Body of pancreas (tissue), 4 donors: ENCODE measurements around the gene ZFP36L1. TPM values are rescaled to one million over a fixed set of nuclear protein-coding genes. Genes with fewer than 3 reads are reported as not detected.

Experiments
- ATAC-seq: fragments of 150-250 bp; one replicate; pipeline ENCODE4 v1.9.1; 2016
- DNase-seq, 4 donors: peaks; one replicate each; pipeline ENCODE4 v3.0.0-alpha.2; 2019
- H3K27ac ChIP-seq, 4 donors: fragments of 200-600 bp; sonication (generic); 1 replicate in 3 of 4; 2 replicates in 1 of 4; pipeline versions ENCODE4 v1.5.1 to v1.6.1; 2016 to 2019; ENCODE audit warnings: mild to moderate bottlenecking in 1 of 4, mixed read lengths in 1 of 4, moderate library complexity in 1 of 4
- H3K27me3 ChIP-seq, 2 donors: fragments of 200-600 bp; sonication (generic); one replicate each; pipeline ENCODE4 v1.6.0; 2016; ENCODE audit warnings: mild to moderate bottlenecking in 1 of 2
- H3K36me3 ChIP-seq, 2 donors: fragments of 200-600 bp; sonication (generic); replicated peaks in 1 of 2; 2 replicates each; pipeline ENCODE4 v1.5.1; 2016; ENCODE audit warnings: low read depth in 2 of 2; ENCODE audit not compliant: insufficient read depth in 1 of 2
- H3K4me1 ChIP-seq: fragments of 200-600 bp; sonication (generic); one replicate; pipeline ENCODE4 v1.6.0; 2016
- H3K4me3 ChIP-seq, 2 donors: fragments of 200-600 bp; sonication (generic); 1 replicate in 1 of 2; 2 replicates in 1 of 2; pipeline ENCODE4 v1.5.1; 2016 to 2019
- H3K9me3 ChIP-seq, 3 donors: fragments of 200-600 bp; sonication (generic); 1 replicate in 2 of 3; 2 replicates in 1 of 3; pipeline ENCODE4 v1.5.1; 2016
- POLR2A ChIP-seq, 3 donors: fragments of 450-650 bp; IDR thresholded peaks; one replicate each; pipeline ENCODE4 v1.6.1; 2016; ENCODE audit warnings: antibody characterized with exemption in 3 of 3, mild to moderate bottlenecking in 2 of 3
- WGBS, 2 donors: methylation state at CpG; one replicate each; pipeline ENCODE4 v1.1.5; 2017; 5-methylcytosine and 5-hydroxymethylcytosine counted together
- intact Hi-C: fragments of 100-400 bp; cut with DNase I; formaldehyde crosslinking; loops from one replicate; pipeline ENCODE4 v1.15.1; 2023
- total RNA-seq, 2 donors: library from RNA; depleted of rRNA; stranded (reverse); fragments of >200 nt; gene quantifications; one replicate each; pipeline ENCODE4 v1.1.0, GENCODE V29; 2016
- TF ChIP-seq, protein P1 (sequence below), 7 experiments: fragments of 450-650 bp in 4 of 7; fragments of 200-600 bp in 3 of 7; sonication (generic) in 3 of 7; IDR thresholded peaks; one replicate each; pipeline ENCODE4 v1.5.1; 2016 to 2019; ENCODE audit warnings: antibody characterized with exemption in 7 of 7

The ZFP36L1 gene
- total RNA-seq, 2 donors from 2014 or later: 155 to 365 TPM

- no peak for ATAC-seq
- Histone ChIP-seq H3K4me1 (peaks cover 40% of the 10 kb centered on the region), H3K9me3 (no peaks in the 10 kb centered on the region), H3K4me3 (no peak overlapping the region), H3K27ac (no peak overlapping the region), H3K36me3 (no peaks in the 10 kb centered on the region), H3K27me3 (no peaks in the 10 kb centered on the region)
- DNase-seq: peak in 2 of 4 donors; percentile 5 to 6
- WGBS, 2 donors: 86 to 87% methylated on average over 4 to 6 of the region's 6 CpGs
- intact Hi-C loops: no loop called here
- TF ChIP-seq, protein P1, sequence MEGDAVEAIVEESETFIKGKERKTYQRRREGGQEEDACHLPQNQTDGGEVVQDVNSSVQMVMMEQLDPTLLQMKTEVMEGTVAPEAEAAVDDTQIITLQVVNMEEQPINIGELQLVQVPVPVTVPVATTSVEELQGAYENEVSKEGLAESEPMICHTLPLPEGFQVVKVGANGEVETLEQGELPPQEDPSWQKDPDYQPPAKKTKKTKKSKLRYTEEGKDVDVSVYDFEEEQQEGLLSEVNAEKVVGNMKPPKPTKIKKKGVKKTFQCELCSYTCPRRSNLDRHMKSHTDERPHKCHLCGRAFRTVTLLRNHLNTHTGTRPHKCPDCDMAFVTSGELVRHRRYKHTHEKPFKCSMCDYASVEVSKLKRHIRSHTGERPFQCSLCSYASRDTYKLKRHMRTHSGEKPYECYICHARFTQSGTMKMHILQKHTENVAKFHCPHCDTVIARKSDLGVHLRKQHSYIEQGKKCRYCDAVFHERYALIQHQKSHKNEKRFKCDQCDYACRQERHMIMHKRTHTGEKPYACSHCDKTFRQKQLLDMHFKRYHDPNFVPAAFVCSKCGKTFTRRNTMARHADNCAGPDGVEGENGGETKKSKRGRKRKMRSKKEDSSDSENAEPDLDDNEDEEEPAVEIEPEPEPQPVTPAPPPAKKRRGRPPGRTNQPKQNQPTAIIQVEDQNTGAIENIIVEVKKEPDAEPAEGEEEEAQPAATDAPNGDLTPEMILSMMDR (IDR thresholded peaks at IDR 0.05): no peak
- no peak for TF ChIP-seq POLR2A (IDR thresholded peaks at IDR 0.05)
These were observed 17.2 kb downstream of the ZFP36L1 start for GRCh38 chr14:68775614-68776126.

GRCh38 chr14:68774771-68775613, 17.9 kb downstream of the ZFP36L1 start:
- H3K9me3 ChIP-seq: no peaks in the 10 kb centered on the region
- 94 to 100% methylated on average over 4 of the region's 4 CpGs for WGBS, 2 donors
- no peak overlapping the region for H3K4me3 ChIP-seq
- no peak for TF ChIP-seq POLR2A (IDR thresholded peaks at IDR 0.05)
- TF ChIP-seq, protein P1 (IDR thresholded peaks at IDR 0.05): no peak
- H3K27ac ChIP-seq: peak overlapping the region in 2 of 4 donors; percentile 4 to 20
- no peaks in the 10 kb centered on the region for H3K36me3 ChIP-seq
- no peaks in the 10 kb centered on the region for H3K27me3 ChIP-seq
- ATAC-seq (peak; percentile 58), DNase-seq (peak in 2 of 4 donors; percentile 16 to 17)
- peaks cover 33% of the 10 kb centered on the region for H3K4me1 ChIP-seq
- intact Hi-C loops: no loop called here

DNA sequence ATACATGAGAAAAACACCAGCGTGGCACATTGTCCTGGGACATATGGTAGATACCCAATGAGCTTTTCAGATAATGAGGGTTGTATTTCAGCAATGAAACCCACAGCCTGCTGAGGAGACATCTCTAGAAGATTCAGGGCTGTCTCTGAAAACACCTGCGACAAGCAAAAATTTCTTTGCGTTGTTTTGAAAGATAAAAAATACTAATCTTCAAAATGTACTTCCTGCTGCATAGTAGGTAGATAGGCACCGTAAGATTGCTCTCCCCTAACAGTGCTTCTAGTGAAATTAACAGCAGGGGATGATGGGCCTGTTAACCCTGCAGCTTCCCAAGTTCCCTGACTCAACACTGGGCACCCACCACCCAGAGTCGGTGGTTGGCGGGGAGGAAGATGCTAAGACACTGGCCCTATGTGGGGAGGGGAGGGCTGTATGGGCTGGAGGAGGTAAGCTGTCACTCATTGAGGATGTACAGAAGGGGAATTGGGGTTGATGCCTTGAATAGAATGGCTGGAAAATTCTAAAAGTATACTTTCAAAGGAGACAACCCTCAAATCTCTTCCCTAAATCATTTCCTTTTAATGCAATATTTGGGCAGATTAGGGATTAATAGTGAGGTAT, 20.0 kb downstream of the ZFP36L1 start:
- no peaks in the 10 kb centered on the region for H3K36me3 ChIP-seq
- intact Hi-C loops: no loop called here
- H3K9me3 ChIP-seq: no peaks in the 10 kb centered on the region
- no peak for TF ChIP-seq POLR2A (IDR thresholded peaks at IDR 0.05)
- TF ChIP-seq, protein P1 (IDR thresholded peaks at IDR 0.05): no peak
- DNase-seq (peak in 1 of 4 donors; percentile 0), ATAC-seq (no peak)
- H3K4me1 ChIP-seq: peaks cover 15% of the 10 kb centered on the region
- no peaks in the 10 kb centered on the region for H3K27me3 ChIP-seq
- H3K27ac ChIP-seq: no peak overlapping the region
- 67 to 68% methylated on average over 6 of the region's 6 CpGs for WGBS, 2 donors
- H3K4me3 ChIP-seq: no peak overlapping the region

- no peak for TF ChIP-seq POLR2A (IDR thresholded peaks at IDR 0.05)
- TF ChIP-seq, protein P1 (IDR thresholded peaks at IDR 0.05): no peak
- DNase-seq (no peak), ATAC-seq (no peak)
- 60 to 74% methylated on average over 10 of the region's 10 CpGs for WGBS, 2 donors
- H3K27ac ChIP-seq: peak overlapping the region in 1 of 4 donors; percentile 23
- intact Hi-C loops: no loop called here
- no peaks in the 10 kb centered on the region for H3K36me3 ChIP-seq
- H3K27me3 ChIP-seq: no peaks in the 10 kb centered on the region
- no peaks in the 10 kb centered on the region for H3K9me3 ChIP-seq
- H3K4me3 ChIP-seq: no peak overlapping the region
- peaks cover 15% of the 10 kb centered on the region for H3K4me1 ChIP-seq
These were observed 21.2 kb downstream of the ZFP36L1 start for GRCh38 chr14:68771631-68772030.
